B cell (primary cell): ENCODE results near the gene PCDH1. TPM values are rescaled to one million over a fixed set of nuclear protein-coding genes. Genes with fewer than 3 reads are reported as not detected.
A peak's percentile ranks its signal among the peaks of the same experiment; 100 is the strongest.

Experiments
- ATAC-seq: fragments of 200-7000 bp; cut with Tn5 transposase; one replicate; pipeline ENCODE4 v1.10.0; 2021; ENCODE audit warnings: low read depth, mild to moderate bottlenecking, moderate number of reproducible peaks, moderate library complexity
- CTCF ChIA-PET: fragments of 350-600 bp; sonication (Branson Sonifier 250); formaldehyde crosslinking; loops from one replicate; lab custom pipeline; 2021; ENCODE audit warnings: antibody characterized with exemption, inconsistent platforms; lab: Charles Lee
- POLR2A ChIA-PET: fragments of 350-600 bp; sonication (Branson Sonifier 250); formaldehyde crosslinking; loops from one replicate; lab custom pipeline; 2021; ENCODE audit warnings: antibody characterized with exemption; lab: Charles Lee
- DNase-seq: peaks from one replicate; pipeline ENCODE4 v3.0.0; 2013
- H2AFZ ChIP-seq: 2 replicates; pipeline ENCODE4 v1.6.1; 2012; ENCODE audit warnings: mild to moderate bottlenecking, low read depth, low read length; ENCODE audit not compliant: insufficient read depth, poor library complexity, severe bottlenecking
- H3K27ac ChIP-seq, 2 donors: 1 replicate in 1 of 2; 2 replicates in 1 of 2; pipeline ENCODE4 v1.5.1; 2012 to 2013; ENCODE audit warnings: low read length in 2 of 2, mild to moderate bottlenecking in 2 of 2, moderate library complexity in 1 of 2
- H3K27me3 ChIP-seq, 4 experiments: fragments of 200-600 bp in 1 of 4; sonication (generic) in 1 of 4; replicated peaks in 1 of 4; 1 replicate in 2 of 4; 2 replicates in 2 of 4; pipeline versions ENCODE4 v1.6.1 to v1.7.0; 2013 to 2016; ENCODE audit warnings: low read length in 3 of 4, mild to moderate bottlenecking in 2 of 4, mixed read lengths in 1 of 4, moderate library complexity in 1 of 4; ENCODE audit not compliant: insufficient read depth in 4 of 4, control insufficient read depth in 3 of 4; ENCODE audit errors: control extremely low read depth in 1 of 4
- H3K36me3 ChIP-seq, 2 experiments: replicated peaks in 1 of 2; 1 replicate in 1 of 2; 2 replicates in 1 of 2; pipeline versions ENCODE4 v1.6.1 to v1.7.1; 2013; ENCODE audit warnings: low read length in 1 of 2; ENCODE audit not compliant: insufficient read depth in 2 of 2, control insufficient read depth in 1 of 2; ENCODE audit errors: control extremely low read depth in 1 of 2, extremely low read depth in 1 of 2
- H3K4me1 ChIP-seq, 2 donors: fragments of 200-600 bp in 1 of 2; sonication (generic) in 1 of 2; 1 replicate in 1 of 2; 2 replicates in 1 of 2; pipeline versions ENCODE4 v1.5.1 to v1.6.1; 2013 to 2017; ENCODE audit warnings: low read length in 2 of 2; ENCODE audit not compliant: control insufficient read depth in 2 of 2, insufficient read depth in 2 of 2
- H3K4me2 ChIP-seq: replicated peaks from 2 replicates; pipeline ENCODE3; 2012; ENCODE audit warnings: mild to moderate bottlenecking, low read depth, low read length; ENCODE audit not compliant: poor library complexity, severe bottlenecking
- H3K4me3 ChIP-seq, 5 experiments: fragments of 200-600 bp in 1 of 5; sonication (generic) in 1 of 5; 1 replicate in 3 of 5; 2 replicates in 2 of 5; pipeline versions ENCODE4 v1.5.1 to v1.7.0; 2011 to 2016; ENCODE audit warnings: low read length in 4 of 5, mild to moderate bottlenecking in 4 of 5, low read depth in 2 of 5, control low read depth in 1 of 5, moderate library complexity in 1 of 5; ENCODE audit not compliant: insufficient read depth in 1 of 5; ENCODE audit errors: control extremely low read depth in 1 of 5, extremely low read depth in 1 of 5
- H3K79me2 ChIP-seq: fragments of 200-600 bp; sonication (generic); one replicate; pipeline ENCODE4 v1.6.0; 2016; ENCODE audit warnings: low read length; ENCODE audit not compliant: control insufficient read depth, insufficient read depth
- H3K9ac ChIP-seq: fragments of 200-600 bp; sonication (generic); 2 replicates; pipeline ENCODE4 v1.6.1; 2017; ENCODE audit warnings: mild to moderate bottlenecking, low read length, moderate library complexity
- H3K9me3 ChIP-seq, 3 donors: one replicate each; pipeline versions ENCODE4 v1.6.1 to v1.7.1; 2013; ENCODE audit warnings: low read length in 2 of 3; ENCODE audit not compliant: control insufficient read depth in 2 of 3, insufficient read depth in 1 of 3; ENCODE audit errors: control extremely low read depth in 1 of 3
- H4K20me1 ChIP-seq: 2 replicates; pipeline ENCODE4 v1.6.0; 2012; ENCODE audit warnings: mild to moderate bottlenecking, low read length; ENCODE audit not compliant: insufficient read depth, control insufficient read depth, poor library complexity, severe bottlenecking
- H3K27ac Mint-ChIP-seq: one replicate; pipeline ENCODE4 v1.8.0; 2021; ENCODE audit warnings: mixed read lengths
- H3K27me3 Mint-ChIP-seq: one replicate; pipeline ENCODE4 v1.8.0; 2021; ENCODE audit warnings: mixed read lengths
- H3K4me1 Mint-ChIP-seq: one replicate; pipeline ENCODE4 v1.8.0; 2021; ENCODE audit warnings: mixed read lengths
- H3K4me3 Mint-ChIP-seq: one replicate; pipeline ENCODE4 v1.8.0; 2021; ENCODE audit warnings: mixed read lengths
- H3K9me3 Mint-ChIP-seq: one replicate; pipeline ENCODE4 v1.8.0; 2022; ENCODE audit warnings: mixed read lengths; ENCODE audit not compliant: insufficient read depth
- EZH2 ChIP-seq: IDR thresholded peaks from 2 replicates; pipeline ENCODE4 v1.6.1; 2012; ENCODE audit warnings: borderline replicate concordance, low read depth, mild to moderate bottlenecking, moderate library complexity, low read length; ENCODE audit not compliant: insufficient read depth, poor library complexity, severe bottlenecking
- WGBS: methylation state at CpG from one replicate; pipeline ENCODE4 v1.1.5; 2013; ENCODE audit warnings: missing lambda C conversion rate; ENCODE audit not compliant: insufficient coverage; 5-methylcytosine and 5-hydroxymethylcytosine counted together
- intact Hi-C: fragments of 100-400 bp; cut with micrococcal nuclease; formaldehyde crosslinking; loops from one replicate; pipeline ENCODE4 v1.10.0; 2022
- polyA plus RNA-seq: library from polyadenylated mRNA; depleted of rRNA; stranded (reverse); fragments of >200 nt; gene quantifications from 2 replicates; pipeline ENCODE4 v1.2.3, GENCODE V29; 2012
- total RNA-seq, 2 donors: library from RNA; stranded (reverse); fragments of 120-200 nt in 1 of 2; gene quantifications; 1 replicate in 1 of 2; 2 replicates in 1 of 2; pipeline versions ENCODE4 v1.2.3 to v1.2.4, GENCODE V29; 2013 to 2022
- TF ChIP-seq, protein P1 (sequence below): fragments of 200-600 bp; IDR thresholded peaks from one replicate; pipeline ENCODE4 v1.8.0; 2022; ENCODE audit warnings: antibody characterized with exemption, mild to moderate bottlenecking

Gene PCDH1
- total and polyA plus RNA-seq, 2 donors (not counting 1 experiment from before 2014, with no cell fraction given), result 0.06 TPM; not detected in 1

DNA sequence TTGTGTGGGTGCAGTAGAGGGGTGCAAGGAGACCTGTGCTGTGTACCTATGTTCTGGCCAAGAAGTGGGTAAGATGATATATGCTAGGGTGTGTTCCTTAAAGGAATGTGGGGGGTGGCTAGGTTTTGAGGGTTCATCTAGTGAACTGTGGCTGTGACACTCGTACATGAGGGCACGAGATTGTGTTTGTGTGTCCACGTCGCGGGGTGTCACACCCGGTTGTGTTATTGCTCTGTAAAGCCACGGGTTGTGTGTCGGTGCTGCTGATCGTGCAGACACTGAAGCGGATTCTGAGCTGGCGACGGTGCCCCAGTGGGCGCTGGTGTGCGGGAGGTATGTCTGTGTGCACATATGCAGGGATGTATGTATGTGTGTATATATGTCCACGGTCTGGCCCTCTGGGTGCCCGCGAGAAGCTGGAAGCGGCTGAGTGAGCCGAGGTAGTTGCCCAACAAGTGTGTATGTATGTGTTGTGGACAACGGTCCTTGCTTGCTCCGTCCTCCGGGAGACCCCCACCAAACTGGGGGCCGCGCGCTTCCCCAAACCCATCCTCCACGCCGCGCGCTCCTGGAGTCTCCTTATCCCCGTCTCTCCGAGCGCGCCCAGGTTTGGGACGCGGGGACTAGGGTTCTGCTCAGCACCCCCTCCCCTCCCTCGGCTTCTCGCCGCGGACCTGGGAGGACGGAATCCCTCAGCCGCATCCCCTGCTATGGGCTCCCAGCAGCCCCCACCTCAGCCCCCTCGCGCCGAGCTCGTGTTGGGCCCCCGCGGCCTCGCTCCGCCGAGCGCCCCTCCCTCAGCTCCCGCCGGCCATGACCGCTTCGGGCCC is 639 bp downstream of the PCDH1 start:
- intact Hi-C loops, result loop anchor here (2.0 to 5.0 kb wide), 2 partner anchors 45 to 83 kb away; partner anchors contain the start of gene DELE1
- peak; percentile 60 for DNase-seq

More for the DNA sequence above, 639 bp downstream of the PCDH1 start:
- H3K36me3 ChIP-seq, result no peaks in the 10 kb centered on the region
- H3K27me3 ChIP-seq, result peaks cover 0 to 78% (median 46%) of the 10 kb centered on the region in 4 experiments
- no peak for ATAC-seq
- H4K20me1 ChIP-seq, result peaks cover 5% of the 10 kb centered on the region
- peaks cover 75% of the 10 kb centered on the region for H3K27me3 Mint-ChIP-seq
- no peak overlapping the region for H3K27ac ChIP-seq
- H3K9me3 Mint-ChIP-seq, result no peaks in the 10 kb centered on the region
- peak overlapping the region; percentile 79 for H3K4me3 Mint-ChIP-seq
- peaks cover 0 to 16% (median 0%) of the 10 kb centered on the region in 3 donors for H3K9me3 ChIP-seq
- peaks cover 29% of the 10 kb centered on the region for H3K4me1 Mint-ChIP-seq
- WGBS, result 6% methylated on average over 55 of the region's 55 CpGs
- H2AFZ ChIP-seq, result peak overlapping the region; percentile 26
- CTCF ChIA-PET, result interaction anchor here (0.6 to 6.6 kb wide), 19 partner anchors 13 to 286 kb away, joined by 3 to 123 read pairs (median 11); partner anchors contain the start of genes DELE1, PCDH12 and RNF14
- H3K27ac Mint-ChIP-seq, result no peak overlapping the region
- POLR2A ChIA-PET, result no interaction called here
- H3K4me2 ChIP-seq, result peak overlapping the region; percentile 80
- peak overlapping the region in 3 of 5 experiments; percentile 30 to 42 (median 33) for H3K4me3 ChIP-seq
- H3K79me2 ChIP-seq, result no peaks in the 10 kb centered on the region
- H3K4me1 ChIP-seq, result peaks cover 36% of the 10 kb centered on the region in 2 donors
- TF ChIP-seq EZH2, result peak; percentile 73
- TF ChIP-seq, protein P1, sequence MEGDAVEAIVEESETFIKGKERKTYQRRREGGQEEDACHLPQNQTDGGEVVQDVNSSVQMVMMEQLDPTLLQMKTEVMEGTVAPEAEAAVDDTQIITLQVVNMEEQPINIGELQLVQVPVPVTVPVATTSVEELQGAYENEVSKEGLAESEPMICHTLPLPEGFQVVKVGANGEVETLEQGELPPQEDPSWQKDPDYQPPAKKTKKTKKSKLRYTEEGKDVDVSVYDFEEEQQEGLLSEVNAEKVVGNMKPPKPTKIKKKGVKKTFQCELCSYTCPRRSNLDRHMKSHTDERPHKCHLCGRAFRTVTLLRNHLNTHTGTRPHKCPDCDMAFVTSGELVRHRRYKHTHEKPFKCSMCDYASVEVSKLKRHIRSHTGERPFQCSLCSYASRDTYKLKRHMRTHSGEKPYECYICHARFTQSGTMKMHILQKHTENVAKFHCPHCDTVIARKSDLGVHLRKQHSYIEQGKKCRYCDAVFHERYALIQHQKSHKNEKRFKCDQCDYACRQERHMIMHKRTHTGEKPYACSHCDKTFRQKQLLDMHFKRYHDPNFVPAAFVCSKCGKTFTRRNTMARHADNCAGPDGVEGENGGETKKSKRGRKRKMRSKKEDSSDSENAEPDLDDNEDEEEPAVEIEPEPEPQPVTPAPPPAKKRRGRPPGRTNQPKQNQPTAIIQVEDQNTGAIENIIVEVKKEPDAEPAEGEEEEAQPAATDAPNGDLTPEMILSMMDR, result no peak
- peak overlapping the region; percentile 62 for H3K9ac ChIP-seq
